GM19240 (cell line): ENCODE data around the gene KIRREL3.

Source experiments
- DNase-seq: peaks from one replicate; pipeline ENCODE4 v3.0.0; 2011; ENCODE audit warnings: low spot score; ENCODE audit not compliant: insufficient read length

KIRREL3 gene

DNA sequence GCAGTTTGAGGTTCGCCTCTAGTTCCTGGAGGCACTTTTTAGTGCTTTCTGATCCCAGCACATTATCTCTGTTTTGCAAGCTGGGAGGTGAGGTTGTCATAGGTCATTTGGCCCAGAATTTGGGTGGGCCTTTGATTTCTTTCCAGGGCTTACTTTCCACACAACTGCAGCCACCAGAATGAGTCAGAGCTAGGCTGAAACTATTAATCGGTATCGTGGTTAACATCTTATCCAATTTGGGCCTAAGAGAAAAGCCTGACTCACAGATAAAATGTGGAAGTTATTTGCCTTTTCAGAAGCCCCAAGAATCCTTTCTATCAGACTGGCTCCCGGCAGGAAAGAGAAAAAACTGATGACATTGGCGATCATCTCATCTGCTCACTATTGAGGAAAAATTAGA lies 166.4 kb downstream of the KIRREL3 start:
- no peak for DNase-seq

- DNase-seq, result no peak
Observed at GRCh38 chr11:126833065-126833464, 167.5 kb downstream of the KIRREL3 start.

DNA sequence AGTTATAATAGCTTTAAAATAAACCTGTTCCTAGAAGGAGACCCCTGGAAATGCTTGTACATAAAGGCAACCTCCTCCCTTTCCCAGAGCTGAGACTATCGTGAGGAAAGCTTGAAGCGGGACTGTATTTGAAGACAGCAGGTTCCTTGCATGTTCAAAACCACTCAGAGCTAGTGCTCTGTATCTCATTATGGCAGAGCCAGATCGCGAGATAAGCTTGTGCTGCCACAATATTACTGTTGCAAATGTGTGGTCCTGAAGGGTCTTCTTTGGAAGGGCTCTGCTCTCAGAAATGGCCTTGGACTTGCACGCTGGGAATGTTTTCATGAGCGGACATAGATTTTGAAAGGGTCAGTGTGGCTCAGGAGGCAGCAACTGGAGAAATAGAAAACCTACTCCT lies 168.2 kb downstream of the KIRREL3 start:
- DNase-seq, result no peak

DNA sequence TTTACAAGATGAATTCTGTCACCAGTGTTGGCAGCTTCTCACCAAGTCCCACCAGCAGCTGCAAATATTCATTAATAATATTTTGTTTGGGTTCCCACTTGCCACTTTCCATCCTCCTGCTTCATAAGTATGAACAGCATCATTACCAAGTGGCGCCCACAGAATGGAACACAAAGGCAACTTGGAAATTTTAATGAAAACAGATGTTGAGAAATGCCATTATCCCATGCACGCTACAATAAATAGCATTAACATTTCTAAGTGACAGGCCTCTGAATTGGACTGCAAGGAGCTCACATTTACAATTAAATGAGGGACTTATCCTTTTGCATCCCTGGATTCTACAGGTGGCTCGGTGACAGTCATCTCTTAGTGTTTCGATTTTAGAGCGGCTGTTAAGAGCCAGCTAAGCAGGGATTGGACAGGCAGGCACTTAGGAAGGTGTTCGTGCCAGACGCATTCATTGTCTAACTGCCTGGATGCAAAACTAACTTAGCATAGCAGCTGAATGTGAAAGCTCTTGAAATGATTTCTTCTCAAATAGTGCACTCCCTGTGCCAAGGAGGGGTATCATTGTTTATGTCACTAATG lies 170.3 kb downstream of the KIRREL3 start:
- DNase-seq, result no peak

- no peak for DNase-seq
Observed at GRCh38 chr11:126829716-126830115, 170.9 kb downstream of the KIRREL3 start.

DNA sequence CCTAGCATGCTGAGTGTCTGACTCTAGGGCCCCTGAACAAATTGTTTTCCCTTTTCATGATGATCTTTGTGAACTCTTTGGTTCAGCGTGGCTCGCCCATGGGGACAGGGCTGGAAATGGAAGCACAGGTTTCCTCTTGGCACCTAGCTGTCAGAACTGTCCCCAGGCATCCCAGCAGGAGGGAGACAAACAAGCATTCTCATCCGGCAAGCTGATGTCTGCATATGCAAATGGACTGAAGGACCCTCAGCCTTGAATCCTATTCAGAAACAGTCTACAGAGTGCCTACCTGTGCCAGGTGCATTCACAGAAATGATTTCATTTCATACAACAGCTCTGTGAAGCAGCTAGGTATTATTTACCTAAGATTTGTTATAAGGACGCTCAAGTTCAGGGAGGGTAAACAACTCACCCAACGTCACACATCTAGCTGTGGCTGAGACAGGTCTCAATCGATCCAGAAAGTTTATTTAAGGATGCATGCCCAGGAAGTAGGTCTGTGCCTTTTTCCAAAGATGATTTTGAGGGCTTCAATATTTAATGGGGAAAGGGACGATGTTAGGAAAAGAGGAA lies 176.4 kb downstream of the KIRREL3 start:
- DNase-seq, result no peak

DNA sequence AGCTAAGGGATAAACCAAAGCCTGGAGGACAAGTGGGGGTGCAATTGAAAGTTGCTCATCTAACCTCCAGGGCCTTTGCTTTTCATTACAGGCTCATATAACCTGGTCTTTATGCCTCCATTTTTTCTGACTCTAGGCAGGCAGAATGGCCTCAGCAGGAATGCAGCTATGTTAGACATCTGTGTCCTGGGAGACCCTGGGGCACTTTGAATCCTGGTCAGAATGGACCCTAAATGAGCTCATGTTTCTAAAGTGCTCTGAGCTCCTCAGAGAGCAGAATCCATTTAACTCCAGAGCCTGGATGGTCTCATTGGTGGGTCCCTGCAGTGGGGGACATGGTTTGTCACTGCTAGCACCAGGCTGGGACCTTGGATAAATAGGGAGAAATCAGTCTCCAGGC lies 177.3 kb downstream of the KIRREL3 start:
- DNase-seq, result no peak

GRCh38 chr11:126821827-126822226 lies 178.7 kb downstream of the KIRREL3 start:
- no peak for DNase-seq

- DNase-seq, result no peak
Observed at GRCh38 chr11:126819194-126819593, 181.4 kb downstream of the KIRREL3 start.

DNA sequence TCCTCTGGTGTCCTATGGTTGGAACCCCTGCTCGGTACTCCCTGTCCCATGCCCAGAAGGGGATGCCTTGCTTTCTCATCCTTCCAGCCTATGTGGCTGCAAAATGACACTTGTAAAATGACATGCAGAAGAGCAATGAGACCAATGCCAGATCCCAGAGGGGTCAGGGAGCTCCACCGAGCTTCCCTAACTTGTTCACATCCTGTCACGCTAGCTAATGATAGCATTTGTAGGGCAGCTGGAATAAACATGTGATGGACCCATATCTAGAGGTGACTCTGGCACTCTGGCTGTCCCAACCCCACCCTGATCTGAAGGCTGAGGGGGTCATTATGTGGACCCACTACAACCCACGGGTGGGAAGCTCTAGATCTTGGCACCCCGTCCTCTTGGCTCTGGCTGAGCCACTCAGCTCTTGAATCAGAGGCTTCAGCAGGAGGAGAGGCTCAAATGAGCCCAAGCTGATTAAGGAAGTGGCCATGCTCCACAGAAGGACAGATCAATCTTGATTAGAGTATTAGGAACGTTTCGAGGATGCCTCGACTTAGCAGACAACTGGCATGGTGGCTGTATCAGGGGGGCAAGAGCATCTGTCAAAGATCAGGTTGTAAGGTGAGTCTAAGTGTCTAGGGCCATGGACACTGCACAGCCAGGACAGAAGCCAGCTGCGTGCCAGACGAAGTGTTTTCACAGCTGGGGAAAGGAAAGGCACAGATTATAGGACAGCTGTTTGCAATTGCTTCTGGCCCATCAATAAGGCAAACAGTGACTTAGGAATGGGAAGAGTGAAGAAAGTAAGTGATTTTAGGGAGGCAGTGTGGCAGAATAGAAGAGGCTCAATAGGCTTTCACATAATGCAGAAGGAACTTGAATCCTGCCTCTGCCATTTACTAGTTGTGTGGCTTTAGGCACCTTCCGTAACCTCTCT lies 182.8 kb downstream of the KIRREL3 start:
- no peak for DNase-seq

DNA sequence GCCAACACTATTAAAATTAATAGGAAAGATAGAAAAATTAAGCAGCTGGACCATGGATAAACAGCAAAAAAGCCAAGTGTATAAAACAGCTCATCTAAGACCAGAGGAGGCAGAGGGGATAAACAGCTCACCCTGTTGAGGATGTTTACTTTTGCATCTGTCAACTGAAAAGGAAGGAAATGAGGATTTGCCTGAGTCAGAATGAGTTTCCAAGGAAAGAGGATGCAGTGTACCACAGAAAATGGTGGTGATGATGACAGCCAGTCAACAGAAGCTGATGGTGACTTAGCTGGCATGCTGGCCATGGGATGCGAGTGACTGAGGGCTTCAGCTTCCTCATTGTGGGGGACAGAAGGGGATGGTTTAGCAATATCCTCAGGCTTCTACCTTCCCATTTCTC lies 183.5 kb downstream of the KIRREL3 start:
- no peak for DNase-seq

- no peak for DNase-seq
Observed at GRCh38 chr11:126816645-126817044, 183.9 kb downstream of the KIRREL3 start.

DNA sequence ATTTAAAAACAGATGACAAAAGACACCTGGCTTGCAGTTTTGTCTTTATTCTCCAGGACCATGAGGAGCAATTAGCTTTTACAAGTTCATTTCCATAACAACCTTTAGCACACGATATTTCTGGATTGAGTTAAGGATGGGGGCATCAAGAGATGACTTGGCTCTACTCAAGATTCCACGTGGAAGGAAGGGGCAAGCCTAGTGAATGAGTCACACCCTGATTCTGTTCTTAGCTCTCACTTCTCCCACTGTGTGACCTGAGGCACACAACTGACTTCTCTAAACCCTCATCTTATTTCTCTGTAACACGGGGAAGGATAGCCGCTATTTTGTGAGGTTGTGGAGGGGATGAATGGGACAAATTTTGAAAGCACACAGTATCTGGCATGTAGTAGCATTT lies 185.5 kb downstream of the KIRREL3 start:
- no peak for DNase-seq

- no peak for DNase-seq
Observed at GRCh38 chr11:126810776-126811175, 189.8 kb downstream of the KIRREL3 start.

GRCh38 chr11:126809514-126810289 lies 190.9 kb downstream of the KIRREL3 start:
- no peak for DNase-seq

- no peak for DNase-seq
Observed at GRCh38 chr11:126808836-126809235, 191.7 kb downstream of the KIRREL3 start.

- DNase-seq, result no peak
Observed at GRCh38 chr11:126808296-126808695, 192.3 kb downstream of the KIRREL3 start.

DNA sequence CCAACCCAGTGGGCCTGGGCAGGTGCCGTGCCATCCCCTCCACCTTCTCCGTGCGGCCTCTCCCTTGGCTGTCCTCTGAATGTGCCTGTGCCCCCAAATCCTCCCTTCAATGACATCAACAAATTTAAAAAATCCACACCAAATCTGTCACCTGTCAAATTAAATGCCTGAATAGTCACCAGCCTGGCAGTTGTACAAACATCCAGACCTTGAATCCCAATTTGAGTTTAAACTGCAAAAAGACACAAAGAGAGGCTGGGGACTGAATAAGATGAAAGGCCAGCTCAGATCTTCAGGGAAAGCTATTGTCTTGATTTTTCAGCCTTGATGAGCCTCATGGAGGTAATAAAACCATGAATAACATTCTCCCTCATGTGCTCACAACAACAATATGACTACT lies 194.7 kb downstream of the KIRREL3 start:
- no peak for DNase-seq

GRCh38 chr11:126804363-126804762 lies 196.2 kb downstream of the KIRREL3 start:
- DNase-seq, result no peak

GRCh38 chr11:126800009-126800408 lies 200.6 kb downstream of the KIRREL3 start:
- DNase-seq, result no peak

DNA sequence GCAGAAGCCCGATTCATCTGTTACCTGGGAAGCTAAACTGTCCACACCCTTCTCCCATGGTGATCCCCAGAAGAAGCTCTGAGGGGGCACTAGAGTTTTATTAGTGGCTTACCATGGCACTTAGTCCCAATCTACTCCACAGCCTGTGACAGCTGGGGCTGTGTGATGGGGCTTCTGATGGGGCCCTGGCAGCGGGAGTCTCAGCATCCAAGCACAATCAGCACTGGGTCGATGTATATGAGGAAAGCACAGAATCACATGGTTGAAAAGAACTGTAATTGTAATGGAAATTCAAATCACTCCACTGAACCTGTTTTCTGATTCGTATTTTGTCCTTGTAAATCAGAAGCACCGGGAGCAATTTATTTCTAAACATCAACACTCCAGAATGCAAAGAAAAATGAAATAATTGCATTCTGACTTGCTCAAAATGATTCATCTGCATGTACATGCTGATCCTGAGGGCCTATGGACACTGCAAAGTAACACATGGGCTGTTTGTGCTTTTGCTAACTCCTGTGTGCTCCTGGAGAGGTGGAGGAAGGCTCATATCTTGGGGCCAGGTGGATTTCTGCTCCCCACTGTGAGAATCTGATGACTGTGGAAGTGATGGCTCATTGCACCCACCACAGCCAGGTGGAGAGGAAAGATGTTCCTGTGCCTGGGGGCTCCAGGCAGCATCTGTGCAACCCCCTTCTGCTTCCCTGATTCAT lies 203.0 kb downstream of the KIRREL3 start:
- no peak for DNase-seq
